ENCODE measurements around the gene RHBDL1. TPM values are rescaled to one million over a fixed set of nuclear protein-coding genes. Genes with fewer than 3 reads are reported as not detected.
A peak's percentile ranks its signal among the peaks of the same experiment; 100 is the strongest.

RHBDL1 gene
- total and polyA plus RNA-seq, 9 of the 15 experiments (the other 6 are each of a cell fraction or from before 2014, with no cell fraction given), result 0.03 to 5.6 (median 1.3) TPM; not detected in 1

DNA sequence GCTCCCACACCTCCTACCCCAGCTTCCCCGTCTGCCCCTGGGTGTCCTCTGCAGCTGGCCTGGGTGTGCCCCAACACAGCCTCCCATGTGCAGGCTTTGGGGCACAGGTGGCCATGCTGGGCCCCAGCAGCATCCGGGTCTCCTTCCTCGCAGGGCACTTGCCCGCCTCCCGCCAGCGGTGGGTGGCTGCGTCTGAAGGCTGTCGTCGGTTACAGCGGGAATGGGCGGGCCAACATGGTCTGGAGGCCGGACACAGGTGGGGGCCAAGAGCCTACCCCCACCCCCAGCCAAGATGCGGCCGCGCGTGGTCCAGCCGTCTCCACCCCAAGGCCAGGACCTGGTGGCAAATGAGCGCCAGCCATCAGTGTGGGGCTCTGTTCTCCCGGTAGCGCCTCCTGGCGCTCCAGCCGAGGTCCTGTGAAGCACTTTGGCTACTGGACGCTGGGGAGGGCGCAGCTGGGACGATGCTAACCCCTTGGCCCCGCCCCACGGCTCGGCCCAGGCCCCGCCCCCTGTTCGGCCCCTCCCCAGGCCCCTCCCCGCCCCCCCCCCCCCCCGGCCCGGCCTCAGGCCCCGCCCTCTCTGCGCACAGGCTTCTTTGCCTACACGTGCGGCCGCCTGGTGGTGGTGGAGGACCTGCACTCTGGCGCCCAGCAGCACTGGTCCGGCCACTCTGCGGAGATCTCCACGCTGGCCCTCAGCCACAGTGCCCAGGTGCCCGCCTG, 14.8 kb upstream of the RHBDL1 start (continued):
- TF ChIP-seq, protein P1, sequence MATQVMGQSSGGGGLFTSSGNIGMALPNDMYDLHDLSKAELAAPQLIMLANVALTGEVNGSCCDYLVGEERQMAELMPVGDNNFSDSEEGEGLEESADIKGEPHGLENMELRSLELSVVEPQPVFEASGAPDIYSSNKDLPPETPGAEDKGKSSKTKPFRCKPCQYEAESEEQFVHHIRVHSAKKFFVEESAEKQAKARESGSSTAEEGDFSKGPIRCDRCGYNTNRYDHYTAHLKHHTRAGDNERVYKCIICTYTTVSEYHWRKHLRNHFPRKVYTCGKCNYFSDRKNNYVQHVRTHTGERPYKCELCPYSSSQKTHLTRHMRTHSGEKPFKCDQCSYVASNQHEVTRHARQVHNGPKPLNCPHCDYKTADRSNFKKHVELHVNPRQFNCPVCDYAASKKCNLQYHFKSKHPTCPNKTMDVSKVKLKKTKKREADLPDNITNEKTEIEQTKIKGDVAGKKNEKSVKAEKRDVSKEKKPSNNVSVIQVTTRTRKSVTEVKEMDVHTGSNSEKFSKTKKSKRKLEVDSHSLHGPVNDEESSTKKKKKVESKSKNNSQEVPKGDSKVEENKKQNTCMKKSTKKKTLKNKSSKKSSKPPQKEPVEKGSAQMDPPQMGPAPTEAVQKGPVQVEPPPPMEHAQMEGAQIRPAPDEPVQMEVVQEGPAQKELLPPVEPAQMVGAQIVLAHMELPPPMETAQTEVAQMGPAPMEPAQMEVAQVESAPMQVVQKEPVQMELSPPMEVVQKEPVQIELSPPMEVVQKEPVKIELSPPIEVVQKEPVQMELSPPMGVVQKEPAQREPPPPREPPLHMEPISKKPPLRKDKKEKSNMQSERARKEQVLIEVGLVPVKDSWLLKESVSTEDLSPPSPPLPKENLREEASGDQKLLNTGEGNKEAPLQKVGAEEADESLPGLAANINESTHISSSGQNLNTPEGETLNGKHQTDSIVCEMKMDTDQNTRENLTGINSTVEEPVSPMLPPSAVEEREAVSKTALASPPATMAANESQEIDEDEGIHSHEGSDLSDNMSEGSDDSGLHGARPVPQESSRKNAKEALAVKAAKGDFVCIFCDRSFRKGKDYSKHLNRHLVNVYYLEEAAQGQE (IDR thresholded peaks at IDR 0.05; ENCODE audit: borderline replicate concordance), result peak; percentile 56; the same call in 1 of the 2 replicates
- TF ChIP-seq, protein P1 (CRISPR knock-in tag; IDR thresholded peaks at IDR 0.05; ENCODE audit: low read depth), result no peak
- TF ChIP-seq RCOR1 (IDR thresholded peaks at IDR 0.05; ENCODE audit: borderline replicate concordance in 1 of 2, low read depth in 2 of 2, low read length in 2 of 2), result peak in 1 of 2 experiments; percentile 86; a peak in 1 of 4 replicates
- TF ChIP-seq ZNF785 (CRISPR knock-in tag; IDR thresholded peaks at IDR 0.05), result no peak
- 0 out of 2 replicates have a peak, but pooled peaks have one; percentile 53 for TF ChIP-seq RUNX1 (IDR thresholded peaks at IDR 0.05; ENCODE audit: low read depth)

Measured in K562 (cell line).